Stimulated activated naive B cell treated with anti-CD40 and anti-IgM and Interleukin-4, amounts not matched to agents 10 μg/mL and 1 μg/mL and 100 μg/mL, for 72 hours (primary cell): ENCODE measurements around the gene TBL1X.

Source experiments
- ATAC-seq, 2 donors: fragments of 150-1000 bp; cut with Tn5 transposase; replicated peaks; 2 replicates each; pipeline ENCODE4 v1.10.0; 2021; ENCODE audit warnings: moderate library complexity in 1 of 2
- DNase-seq: peaks from one replicate; pipeline ENCODE4 v3.0.0; 2021
- H3K27ac Mint-ChIP-seq: one replicate; pipeline ENCODE4 v1.8.0; 2022; ENCODE audit warnings: mild to moderate bottlenecking, mixed read lengths
- H3K27me3 Mint-ChIP-seq, 2 donors: one replicate each; pipeline ENCODE4 v1.8.0; 2022; ENCODE audit warnings: mixed read lengths in 2 of 2
- H3K36me3 Mint-ChIP-seq, 2 donors: one replicate each; pipeline ENCODE4 v1.8.0; 2022; ENCODE audit warnings: mixed read lengths in 2 of 2, mild to moderate bottlenecking in 1 of 2
- H3K4me1 Mint-ChIP-seq, 2 donors: one replicate each; pipeline ENCODE4 v1.8.0; 2022; ENCODE audit warnings: mixed read lengths in 2 of 2, mild to moderate bottlenecking in 1 of 2
- H3K4me3 Mint-ChIP-seq, 2 donors: one replicate each; pipeline ENCODE4 v1.8.0; 2022; ENCODE audit warnings: mild to moderate bottlenecking in 2 of 2, mixed read lengths in 2 of 2, moderate library complexity in 1 of 2
- H3K9me3 Mint-ChIP-seq, 2 donors: one replicate each; pipeline ENCODE4 v1.8.0; 2022; ENCODE audit warnings: mixed read lengths in 2 of 2, mild to moderate bottlenecking in 1 of 2

TBL1X gene

GRCh38 chrX:9539605-9540387 is 74.9 kb downstream of the TBL1X start:
- peaks cover 8 to 18% of the 10 kb centered on the region in 2 donors for H3K36me3 Mint-ChIP-seq
- ATAC-seq (no peak), DNase-seq (no peak)
- no peaks in the 10 kb centered on the region for H3K27me3 Mint-ChIP-seq
- peaks cover 18 to 20% of the 10 kb centered on the region in 2 donors for H3K4me1 Mint-ChIP-seq
- H3K27ac Mint-ChIP-seq: no peak overlapping the region
- peaks cover 0 to 2% of the 10 kb centered on the region in 2 donors for H3K9me3 Mint-ChIP-seq
- no peak overlapping the region for H3K4me3 Mint-ChIP-seq

- Mint-ChIP-seq H3K4me3 (no peak overlapping the region), H3K4me1 (peaks cover 13 to 20% of the 10 kb centered on the region in 2 donors), H3K36me3 (peaks cover 14 to 21% of the 10 kb centered on the region in 2 donors), H3K9me3 (peaks cover 0 to 2% of the 10 kb centered on the region in 2 donors), H3K27ac (no peak overlapping the region), H3K27me3 (no peaks in the 10 kb centered on the region)
- DNase-seq (no peak), ATAC-seq (no peak)
Measured at GRCh38 chrX:9542106-9542760, 77.4 kb downstream of the TBL1X start.

- DNase-seq (no peak), ATAC-seq (no peak)
- no peak overlapping the region for H3K27ac Mint-ChIP-seq
- H3K36me3 Mint-ChIP-seq: peaks cover 13 to 19% of the 10 kb centered on the region in 2 donors
- no peaks in the 10 kb centered on the region for H3K27me3 Mint-ChIP-seq
- H3K9me3 Mint-ChIP-seq: peaks cover 0 to 2% of the 10 kb centered on the region in 2 donors
- H3K4me3 Mint-ChIP-seq: no peak overlapping the region
- peaks cover 15 to 20% of the 10 kb centered on the region in 2 donors for H3K4me1 Mint-ChIP-seq
Measured at GRCh38 chrX:9542761-9543111, 77.9 kb downstream of the TBL1X start.

GRCh38 chrX:9555354-9555753 is 90.5 kb downstream of the TBL1X start:
- Mint-ChIP-seq H3K36me3 (peaks cover 6 to 12% of the 10 kb centered on the region in 2 donors), H3K27me3 (no peaks in the 10 kb centered on the region), H3K4me3 (no peak overlapping the region), H3K4me1 (peaks cover 27 to 78% of the 10 kb centered on the region in 2 donors), H3K27ac (no peak overlapping the region), H3K9me3 (peaks cover 0 to 2% of the 10 kb centered on the region in 2 donors)
- peak in 1 of 2 donors; percentile 45 for ATAC-seq
- no peak for DNase-seq

- H3K4me1 Mint-ChIP-seq: peaks cover 32 to 74% of the 10 kb centered on the region in 2 donors
- DNase-seq: no peak
- H3K36me3 Mint-ChIP-seq: peaks cover 6 to 11% of the 10 kb centered on the region in 2 donors
- H3K4me3 Mint-ChIP-seq: no peak overlapping the region
- ATAC-seq: no peak
- peaks cover 0 to 2% of the 10 kb centered on the region in 2 donors for H3K9me3 Mint-ChIP-seq
- H3K27ac Mint-ChIP-seq: no peak overlapping the region
- H3K27me3 Mint-ChIP-seq: no peaks in the 10 kb centered on the region
Measured at GRCh38 chrX:9557091-9557490, 92.2 kb downstream of the TBL1X start.

- no peak overlapping the region for H3K4me3 Mint-ChIP-seq
- no peaks in the 10 kb centered on the region for H3K27me3 Mint-ChIP-seq
- no peak for DNase-seq
- H3K27ac Mint-ChIP-seq: no peak overlapping the region
- peaks cover 6 to 11% of the 10 kb centered on the region in 2 donors for H3K36me3 Mint-ChIP-seq
- no peak for ATAC-seq
- peaks cover 0 to 2% of the 10 kb centered on the region in 2 donors for H3K9me3 Mint-ChIP-seq
- H3K4me1 Mint-ChIP-seq: peaks cover 32 to 70% of the 10 kb centered on the region in 2 donors
Measured at GRCh38 chrX:9557521-9557920, 92.7 kb downstream of the TBL1X start.

GRCh38 chrX:9558615-9559014 is 93.8 kb downstream of the TBL1X start:
- Mint-ChIP-seq H3K4me3 (no peak overlapping the region), H3K4me1 (peaks cover 30 to 63% of the 10 kb centered on the region in 2 donors), H3K9me3 (no peaks in the 10 kb centered on the region), H3K27me3 (no peaks in the 10 kb centered on the region), H3K36me3 (peaks cover 2 to 9% of the 10 kb centered on the region in 2 donors), H3K27ac (no peak overlapping the region)
- DNase-seq (no peak), ATAC-seq (no peak)

GRCh38 chrX:9560219-9560618 is 95.4 kb downstream of the TBL1X start:
- peaks cover 4 to 12% of the 10 kb centered on the region in 2 donors for H3K36me3 Mint-ChIP-seq
- DNase-seq: no peak
- peak overlapping the region; percentile 33 for H3K27ac Mint-ChIP-seq
- peaks cover 30 to 56% of the 10 kb centered on the region in 2 donors for H3K4me1 Mint-ChIP-seq
- H3K9me3 Mint-ChIP-seq: no peaks in the 10 kb centered on the region
- H3K4me3 Mint-ChIP-seq: no peak overlapping the region
- no peaks in the 10 kb centered on the region for H3K27me3 Mint-ChIP-seq
- ATAC-seq: no peak

- peak; percentile 33 to 64 for ATAC-seq
- no peak overlapping the region for H3K27ac Mint-ChIP-seq
Measured at GRCh38 chrX:9561199-9561598, 96.3 kb downstream of the TBL1X start.

GRCh38 chrX:9562851-9563250 is 98.0 kb downstream of the TBL1X start:
- no peak overlapping the region for H3K27ac Mint-ChIP-seq
- ATAC-seq: no peak
- peaks cover 24 to 32% of the 10 kb centered on the region in 2 donors for H3K4me1 Mint-ChIP-seq
- H3K36me3 Mint-ChIP-seq: peaks cover 8 to 12% of the 10 kb centered on the region in 2 donors
- H3K9me3 Mint-ChIP-seq: no peaks in the 10 kb centered on the region
- DNase-seq: no peak
- no peak overlapping the region for H3K4me3 Mint-ChIP-seq
- no peaks in the 10 kb centered on the region for H3K27me3 Mint-ChIP-seq

More at GRCh38 chrX:9561199-9561598, 96.3 kb downstream of the TBL1X start:
- Mint-ChIP-seq H3K36me3 (peaks cover 4 to 12% of the 10 kb centered on the region in 2 donors), H3K4me1 (peaks cover 32 to 48% of the 10 kb centered on the region in 2 donors), H3K4me3 (no peak overlapping the region), H3K9me3 (no peaks in the 10 kb centered on the region), H3K27me3 (no peaks in the 10 kb centered on the region)
- no peak for DNase-seq

GRCh38 chrX:9566150-9566621 is 101.3 kb downstream of the TBL1X start:
- no peaks in the 10 kb centered on the region for H3K27me3 Mint-ChIP-seq
- H3K9me3 Mint-ChIP-seq: no peaks in the 10 kb centered on the region
- ATAC-seq: peak; percentile 49 to 51
- peaks cover 9% of the 10 kb centered on the region in 2 donors for H3K36me3 Mint-ChIP-seq
- H3K4me3 Mint-ChIP-seq: no peak overlapping the region
- H3K27ac Mint-ChIP-seq: no peak overlapping the region
- DNase-seq: no peak
- H3K4me1 Mint-ChIP-seq: peaks cover 7 to 16% of the 10 kb centered on the region in 2 donors

- DNase-seq (no peak), ATAC-seq (no peak)
- no peaks in the 10 kb centered on the region for H3K27me3 Mint-ChIP-seq
- H3K27ac Mint-ChIP-seq: no peak overlapping the region
- no peak overlapping the region for H3K4me3 Mint-ChIP-seq
- H3K36me3 Mint-ChIP-seq: peaks cover 5 to 12% of the 10 kb centered on the region in 2 donors
- H3K4me1 Mint-ChIP-seq: peaks cover 18 to 21% of the 10 kb centered on the region in 2 donors
- H3K9me3 Mint-ChIP-seq: no peaks in the 10 kb centered on the region
Measured at GRCh38 chrX:9569876-9570301, 105.0 kb downstream of the TBL1X start.

- no peak for DNase-seq
- Mint-ChIP-seq H3K4me3 (no peak overlapping the region), H3K4me1 (peaks cover 21 to 25% of the 10 kb centered on the region in 2 donors), H3K27me3 (no peaks in the 10 kb centered on the region), H3K27ac (no peak overlapping the region), H3K9me3 (no peaks in the 10 kb centered on the region), H3K36me3 (peaks cover 11 to 14% of the 10 kb centered on the region in 2 donors)
- peak in 1 of 2 donors; percentile 52 for ATAC-seq
Measured at GRCh38 chrX:9573282-9574106, 108.6 kb downstream of the TBL1X start.

- Mint-ChIP-seq H3K27me3 (no peaks in the 10 kb centered on the region), H3K4me3 (no peak overlapping the region), H3K36me3 (peaks cover 12 to 14% of the 10 kb centered on the region in 2 donors), H3K4me1 (peaks cover 23 to 32% of the 10 kb centered on the region in 2 donors), H3K27ac (no peak overlapping the region), H3K9me3 (no peaks in the 10 kb centered on the region)
- no peak for DNase-seq
- ATAC-seq: no peak
Measured at GRCh38 chrX:9576059-9576458, 111.2 kb downstream of the TBL1X start.
